DMS79 (cell line): ENCODE data around the gene HS3ST5.
"Not testable (repeated sequence)": the region's sequence is repeated elsewhere in the genome, so short reads cannot be mapped to it uniquely, and the experiment has no call there.

Source experiments
- DNase-seq: peaks from one replicate; lab custom pipeline; 2025; lab: John Stamatoyannopoulos, UW

Gene HS3ST5

DNA sequence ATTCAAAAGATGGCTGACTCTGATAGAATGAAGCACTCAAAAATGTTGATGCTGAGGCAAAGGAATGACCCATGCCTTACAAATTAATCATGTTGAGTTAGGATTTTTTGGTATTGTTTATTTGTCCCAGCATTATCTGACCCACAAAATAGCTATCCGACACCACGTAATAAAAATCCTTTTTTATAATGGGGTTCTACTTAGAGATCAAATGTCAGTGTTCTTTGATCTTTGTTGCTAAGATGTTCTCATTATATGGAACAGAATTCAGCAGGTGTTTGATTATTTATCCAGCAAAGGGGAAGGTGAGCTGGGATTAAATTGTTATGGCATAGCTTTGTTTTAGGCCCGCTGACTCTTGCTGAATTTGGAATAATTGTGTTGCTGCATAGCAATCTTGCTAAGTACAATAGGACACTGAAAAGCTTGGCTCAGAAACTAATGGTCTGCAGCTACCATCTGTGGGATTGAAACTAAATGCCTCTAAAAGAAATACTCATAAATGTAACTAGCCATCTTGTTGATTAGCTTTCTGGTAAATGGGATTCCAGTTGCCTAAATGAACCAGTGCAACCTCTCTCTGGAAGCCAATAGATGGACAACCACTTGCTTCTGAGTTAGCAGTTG, 191.6 kb downstream of the HS3ST5 start:
- no peak for DNase-seq

DNA sequence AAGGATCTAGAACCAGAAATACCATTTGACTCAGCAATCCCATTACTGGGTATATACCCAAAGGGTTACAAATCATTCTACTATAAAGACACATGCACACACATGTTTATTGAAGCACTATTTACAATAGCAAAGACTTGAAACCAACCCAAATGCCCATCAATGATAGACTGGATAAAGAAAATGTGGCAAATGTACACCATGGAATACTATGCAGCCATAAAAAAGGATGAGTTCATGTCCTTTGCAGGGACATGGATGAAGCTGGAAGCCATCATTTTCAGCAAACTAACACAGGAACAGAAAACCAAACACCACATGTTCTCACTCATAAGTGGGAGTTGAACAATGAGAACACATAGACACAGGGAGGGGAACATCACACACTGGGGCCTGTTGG, 193.6 kb downstream of the HS3ST5 start:
- not testable (repeated sequence) for DNase-seq

DNA sequence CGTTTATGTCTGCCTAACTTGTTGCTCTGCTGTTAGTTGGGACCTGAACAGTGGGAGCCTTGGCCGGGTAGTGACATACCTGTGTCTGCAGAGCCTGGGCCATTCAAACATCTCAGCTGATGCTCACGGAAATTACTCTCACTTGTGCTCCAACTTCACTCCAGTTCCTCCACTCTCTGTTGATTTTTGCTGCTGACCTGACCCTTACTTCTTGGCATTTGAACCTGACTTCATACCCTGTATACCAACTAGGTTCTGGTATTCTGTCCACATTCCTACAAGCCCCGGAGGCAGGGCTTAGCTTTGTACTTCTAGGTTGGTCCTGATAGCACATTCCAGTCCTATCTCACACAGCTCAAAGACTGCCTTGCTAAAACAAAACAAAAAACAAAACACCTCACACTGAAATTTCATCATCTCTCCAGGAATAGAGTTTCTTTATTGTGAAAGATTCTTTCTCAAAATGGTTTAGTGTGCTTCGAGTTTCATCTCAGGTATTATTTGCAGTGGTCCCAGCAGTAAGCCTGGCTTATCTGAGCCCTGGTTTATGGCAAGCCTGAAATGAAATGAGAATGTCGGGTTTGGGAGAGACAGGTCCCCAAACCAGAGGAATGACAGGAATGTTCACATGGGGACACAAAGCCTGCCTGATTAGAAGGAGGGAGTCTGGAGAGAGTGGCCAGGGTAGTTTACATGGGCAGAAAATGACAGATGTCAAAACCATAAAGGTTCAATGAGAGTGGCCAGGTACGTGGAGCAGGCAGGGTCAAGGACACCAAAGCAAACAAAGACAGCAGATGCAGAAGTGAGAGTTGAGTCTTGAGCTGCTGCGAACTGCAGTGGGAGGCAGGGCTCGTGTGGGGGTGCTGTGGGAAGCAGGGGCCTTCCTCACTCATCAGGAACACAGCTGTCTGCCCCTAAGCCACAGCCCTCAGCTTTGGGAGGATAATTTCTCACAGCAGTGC, 197.7 kb downstream of the HS3ST5 start:
- no peak for DNase-seq

DNA sequence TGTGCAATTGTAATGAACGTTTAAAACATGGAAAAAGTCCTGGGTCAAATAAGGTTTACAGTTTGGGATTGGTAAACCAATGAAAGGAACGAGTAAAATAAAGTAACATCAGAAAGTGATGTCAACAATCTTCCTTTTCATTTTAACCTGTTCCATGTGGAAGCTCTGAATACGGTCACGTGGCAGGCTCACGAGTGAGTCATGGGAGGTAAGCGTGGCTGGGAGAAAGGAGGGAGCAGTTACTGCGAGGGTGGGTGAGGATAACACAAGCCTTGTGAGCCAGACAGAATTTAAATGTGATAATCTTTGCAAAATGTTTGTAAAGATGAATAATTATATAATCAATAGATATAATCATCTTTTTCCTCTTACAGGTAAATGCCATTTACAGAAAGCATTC, 200.6 kb downstream of the HS3ST5 start:
- no peak for DNase-seq

DNA sequence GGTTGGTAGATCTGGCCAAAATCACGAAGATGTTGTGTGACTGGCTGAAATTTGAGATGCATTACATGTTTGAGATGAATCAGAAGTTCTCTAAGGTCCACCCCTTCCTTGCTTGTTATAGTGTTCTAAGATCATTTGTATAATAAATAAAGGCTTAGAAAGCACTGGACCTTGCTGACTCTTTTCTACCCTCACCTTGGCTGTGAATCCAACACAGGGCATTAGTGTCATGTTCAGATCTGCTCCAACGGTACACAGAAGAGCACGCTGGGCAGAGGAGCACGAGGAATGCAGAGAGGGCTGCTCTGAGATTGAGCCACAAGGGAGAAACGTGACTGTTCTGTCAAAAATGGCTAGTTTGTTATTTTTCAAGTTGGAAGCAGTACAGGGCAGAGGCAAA, 202.4 kb downstream of the HS3ST5 start:
- no peak for DNase-seq

DNA sequence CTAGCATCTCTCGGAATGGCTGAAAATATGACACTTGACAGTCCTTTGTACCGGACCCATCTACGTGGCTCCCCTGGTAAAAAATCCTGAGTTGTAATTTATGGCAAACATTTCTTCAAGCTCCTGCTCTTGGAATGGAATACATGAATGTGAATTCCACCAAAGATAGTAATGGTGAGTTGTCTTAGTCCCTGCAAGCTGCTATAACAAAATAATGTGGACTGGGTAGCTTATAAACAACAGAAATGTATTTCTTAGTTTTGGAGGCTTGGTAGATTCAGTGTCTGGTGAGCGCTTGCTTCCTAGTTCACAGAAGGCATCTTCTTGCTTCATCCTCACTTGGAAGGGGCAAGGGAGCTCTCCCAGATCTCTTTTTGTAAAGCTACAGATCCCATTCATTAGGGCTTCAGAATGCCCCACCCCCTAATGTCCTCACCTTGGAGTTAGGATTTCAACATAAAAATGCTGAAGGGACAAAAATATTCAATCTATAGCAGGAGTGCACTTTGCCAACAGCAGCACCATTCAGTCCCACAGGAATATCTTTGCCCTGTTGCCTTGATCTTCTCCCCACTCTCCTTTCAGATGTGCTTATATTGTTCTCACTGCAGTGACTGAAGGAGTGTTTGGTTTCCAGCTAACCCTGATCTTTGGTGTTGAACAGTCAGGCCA, 204.1 kb downstream of the HS3ST5 start:
- no peak for DNase-seq

DNA sequence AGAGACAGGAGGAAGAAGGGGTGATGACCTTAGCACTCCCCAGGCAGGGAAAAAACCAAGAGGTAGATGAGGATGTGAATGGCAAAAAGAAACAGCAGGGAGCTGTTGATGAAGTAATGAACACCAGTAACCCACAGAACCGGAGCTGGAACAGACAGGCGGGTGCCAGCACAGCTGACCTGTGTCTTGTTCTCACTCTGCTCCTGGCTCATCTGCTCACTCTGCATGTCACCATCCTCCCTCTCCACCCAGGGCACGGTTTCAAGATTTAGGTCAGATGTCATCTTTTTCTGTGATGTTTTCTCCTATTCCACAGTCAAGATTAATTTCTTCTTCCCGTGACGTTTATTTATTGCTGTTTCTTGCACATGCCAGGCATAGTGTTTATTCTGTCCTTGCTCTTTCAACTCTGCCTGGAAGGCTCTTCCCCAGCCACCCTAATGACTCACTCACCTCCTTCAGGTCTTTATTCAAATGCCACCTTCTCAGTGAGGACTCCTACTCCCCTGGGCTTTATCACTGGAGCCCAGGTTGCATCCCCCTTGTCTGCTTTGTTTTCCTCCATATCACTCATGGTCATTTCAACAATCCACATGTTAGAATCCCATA, 207.4 kb downstream of the HS3ST5 start:
- DNase-seq, result no peak

DNA sequence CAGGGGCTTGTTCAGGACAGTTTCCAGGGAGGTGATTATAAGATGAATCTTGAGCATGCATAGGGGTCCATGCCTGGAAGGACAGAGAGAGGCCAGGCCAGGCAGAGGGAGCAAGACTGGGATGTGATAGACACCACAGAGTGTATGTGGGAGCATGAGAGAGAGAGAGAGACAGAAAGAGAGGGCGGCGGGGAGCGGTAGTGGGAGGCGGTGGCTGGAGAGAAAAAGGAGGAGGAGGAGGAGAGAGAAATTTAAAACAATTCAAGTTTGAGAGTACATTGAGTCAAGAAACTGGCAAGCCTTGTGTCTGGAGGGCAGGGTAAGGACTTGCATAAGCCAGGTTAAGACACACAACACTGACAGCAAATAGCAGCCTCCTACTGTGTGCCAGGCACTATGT, 209.0 kb downstream of the HS3ST5 start:
- no peak for DNase-seq

DNA sequence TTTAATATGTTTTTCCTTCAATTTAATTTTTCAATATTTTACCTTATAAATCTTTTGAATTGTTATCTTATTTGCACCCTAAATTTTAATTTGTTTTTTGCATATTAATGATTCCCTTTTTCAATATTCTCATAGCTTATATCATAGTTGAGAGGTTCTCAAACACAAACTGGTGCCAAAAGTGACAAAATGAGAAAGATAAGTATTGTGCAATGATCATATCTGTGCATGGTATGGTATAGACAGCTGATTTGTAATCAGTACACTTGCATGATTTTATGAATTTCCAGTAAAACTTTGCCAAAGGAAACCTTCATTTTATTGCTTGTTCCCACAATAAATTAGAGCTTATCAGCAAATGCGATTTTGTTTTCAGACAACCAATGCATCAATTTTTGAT, 210.9 kb downstream of the HS3ST5 start:
- DNase-seq, result no peak

DNA sequence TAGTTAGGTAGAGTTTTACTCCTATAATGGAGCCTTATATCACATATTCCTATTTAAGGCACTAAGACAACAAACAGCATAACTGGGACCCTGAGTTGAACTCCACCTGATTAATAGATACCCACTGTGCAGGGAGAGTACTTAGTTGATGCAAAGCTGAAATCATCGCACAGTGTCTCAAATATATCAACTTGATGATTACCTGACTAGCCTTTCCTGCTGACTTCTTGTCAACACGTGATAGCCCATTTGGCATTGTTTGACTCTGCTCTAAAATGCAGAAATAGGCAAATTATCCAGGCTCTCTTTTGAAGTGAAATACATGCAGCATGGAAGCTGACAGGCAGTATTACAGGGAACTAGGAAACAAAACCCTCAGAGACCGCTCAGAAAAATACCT, 217.2 kb downstream of the HS3ST5 start:
- DNase-seq, result no peak

DNA sequence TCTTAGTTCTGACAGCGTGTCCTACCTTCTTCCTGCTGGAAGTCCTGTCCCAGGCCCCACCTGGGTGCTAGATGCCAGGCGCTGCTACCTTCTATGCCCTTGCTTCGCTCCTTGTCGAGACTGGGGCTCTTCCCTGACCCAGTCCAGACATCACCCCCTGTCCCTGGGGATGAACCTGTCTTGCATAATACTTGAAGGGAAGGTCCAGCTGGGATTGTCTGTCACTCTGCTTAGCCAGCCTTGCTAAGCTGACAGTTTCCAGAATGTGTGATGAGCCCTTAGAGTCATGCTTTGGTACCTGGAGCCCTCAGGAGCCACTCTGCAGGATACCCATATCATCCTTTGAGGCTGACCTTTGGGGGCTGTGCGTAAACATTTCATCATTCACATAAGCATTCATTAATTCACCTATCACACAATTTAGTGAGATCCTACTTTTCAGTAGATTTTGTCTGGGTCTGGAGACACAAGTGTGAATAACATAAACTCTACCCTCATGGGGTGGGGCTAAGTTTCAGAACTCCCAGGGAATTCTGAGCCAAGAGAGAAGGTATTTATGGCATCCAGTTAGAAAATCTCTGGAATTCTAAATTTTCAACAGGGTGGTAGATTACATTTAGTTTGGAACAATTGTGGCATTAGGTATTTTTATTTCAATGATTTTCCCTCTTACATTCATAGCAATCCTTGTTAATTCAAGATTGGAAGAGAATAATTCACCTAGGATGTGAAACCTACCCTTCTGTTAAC, 220.7 kb downstream of the HS3ST5 start:
- DNase-seq, result no peak

DNA sequence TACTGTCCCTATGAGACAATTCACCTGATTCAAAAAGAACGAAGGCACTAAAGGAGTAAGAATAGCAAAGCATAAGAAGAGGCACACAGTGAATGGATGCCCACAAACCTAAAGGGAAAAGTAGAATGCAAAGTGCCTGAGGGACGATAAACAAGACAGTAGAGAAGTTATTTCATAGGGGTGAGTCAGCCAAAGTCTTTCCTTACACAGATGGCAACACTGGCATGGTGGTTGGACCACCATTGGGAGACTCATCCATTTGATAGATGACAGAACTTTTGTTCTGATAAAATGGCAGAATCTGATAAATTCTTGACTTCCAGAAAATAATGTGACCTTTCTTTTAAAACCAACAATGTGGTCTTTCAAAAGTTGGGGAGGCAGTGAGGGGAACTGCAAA, 223.8 kb downstream of the HS3ST5 start:
- DNase-seq, result no peak

DNA sequence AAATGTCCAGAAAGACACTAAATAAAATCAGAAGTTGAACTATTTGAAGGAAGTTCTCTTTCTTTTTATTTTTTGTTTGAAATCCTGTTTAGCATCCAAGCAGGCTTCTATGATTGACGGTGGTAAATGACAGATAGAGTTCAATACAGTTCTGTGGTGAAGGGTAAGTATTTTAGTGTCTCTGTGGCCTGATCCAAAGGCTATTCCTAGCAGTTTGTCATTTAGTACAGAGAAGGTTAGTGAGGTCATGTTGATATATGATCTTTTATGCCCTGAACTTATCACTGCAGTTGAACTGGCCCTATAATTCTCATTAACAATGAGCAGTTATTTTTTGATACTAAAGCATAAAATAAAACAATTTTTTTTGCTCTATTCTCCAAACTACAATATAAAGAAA, 227.2 kb downstream of the HS3ST5 start:
- DNase-seq, result no peak

DNA sequence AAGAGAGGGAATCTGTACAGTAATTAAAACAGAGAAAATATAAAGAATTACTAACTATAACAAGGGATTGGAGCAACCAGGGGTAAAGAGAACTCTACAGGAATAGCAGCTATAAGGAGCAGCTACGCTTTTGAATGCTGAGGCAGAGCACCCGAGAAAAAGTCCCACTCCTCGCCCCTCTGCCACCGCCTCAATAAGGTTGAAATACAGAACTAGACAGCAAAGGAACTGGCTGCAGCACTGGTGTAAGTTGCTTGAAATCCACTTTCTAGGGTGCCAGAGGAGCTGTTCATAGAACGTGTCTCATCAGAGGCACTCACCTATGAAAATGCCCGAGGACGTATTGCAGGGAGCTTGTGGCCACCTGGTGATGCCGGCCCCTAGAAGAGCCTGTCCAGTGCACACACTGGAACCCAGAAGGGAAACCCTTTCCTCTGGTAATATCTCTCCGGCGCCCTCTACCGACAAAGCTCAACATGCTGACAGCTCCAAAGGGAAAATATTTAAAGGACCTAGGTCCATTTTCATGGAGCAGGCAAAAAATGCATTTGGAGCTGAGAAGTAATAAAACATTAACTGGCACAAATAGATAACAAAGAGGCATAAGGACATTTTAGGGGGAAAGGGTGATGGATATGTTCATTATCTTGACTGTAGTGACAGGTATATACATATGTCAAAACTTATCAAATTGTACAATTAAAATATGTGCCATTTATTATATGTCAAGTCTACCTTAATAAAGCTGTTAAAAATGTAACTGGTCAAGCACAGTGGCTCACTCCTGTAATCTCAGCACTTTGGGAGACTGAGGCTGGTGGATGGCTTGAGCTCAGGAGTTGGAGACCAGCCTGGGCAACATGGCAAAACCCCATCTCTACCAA, 234.5 kb downstream of the HS3ST5 start:
- DNase-seq, result peak; percentile 36

DNA sequence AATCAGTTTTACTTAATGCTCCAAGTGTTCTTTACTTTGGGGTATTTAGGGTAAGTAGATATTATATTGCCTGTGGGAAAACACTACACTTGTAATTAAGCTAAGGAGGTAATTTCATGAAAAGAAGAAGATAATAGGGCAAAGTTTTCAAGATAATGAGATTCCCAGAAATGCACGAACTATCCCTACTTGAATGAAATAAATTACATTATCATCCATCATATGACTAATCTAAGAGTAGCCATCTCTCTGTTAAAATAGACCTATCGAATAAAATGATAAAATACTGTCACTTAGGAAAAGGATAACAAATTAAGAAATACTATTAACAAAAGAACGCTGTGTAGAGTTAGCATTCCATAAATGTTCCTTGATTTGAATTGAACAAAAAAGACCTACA, 236.8 kb downstream of the HS3ST5 start:
- no peak for DNase-seq

DNA sequence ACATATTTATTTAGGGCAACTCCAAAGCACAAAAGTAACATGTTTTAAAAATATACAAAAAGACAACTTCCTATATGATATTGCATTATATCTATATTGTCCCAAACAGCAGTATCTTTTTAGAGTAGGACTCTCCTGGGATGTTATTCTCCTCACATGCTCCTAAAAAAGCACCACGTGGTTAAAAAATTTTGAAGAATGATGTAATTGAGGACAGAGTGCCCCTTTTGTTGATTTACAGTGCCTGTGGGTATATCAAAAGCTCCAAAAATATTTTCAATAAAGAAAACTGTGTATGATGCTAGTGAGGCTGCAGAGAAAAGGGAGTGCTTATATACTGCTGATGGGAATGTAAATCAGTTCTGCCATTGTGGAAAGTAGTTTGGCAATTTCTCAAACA, 241.6 kb downstream of the HS3ST5 start:
- no peak for DNase-seq

DNA sequence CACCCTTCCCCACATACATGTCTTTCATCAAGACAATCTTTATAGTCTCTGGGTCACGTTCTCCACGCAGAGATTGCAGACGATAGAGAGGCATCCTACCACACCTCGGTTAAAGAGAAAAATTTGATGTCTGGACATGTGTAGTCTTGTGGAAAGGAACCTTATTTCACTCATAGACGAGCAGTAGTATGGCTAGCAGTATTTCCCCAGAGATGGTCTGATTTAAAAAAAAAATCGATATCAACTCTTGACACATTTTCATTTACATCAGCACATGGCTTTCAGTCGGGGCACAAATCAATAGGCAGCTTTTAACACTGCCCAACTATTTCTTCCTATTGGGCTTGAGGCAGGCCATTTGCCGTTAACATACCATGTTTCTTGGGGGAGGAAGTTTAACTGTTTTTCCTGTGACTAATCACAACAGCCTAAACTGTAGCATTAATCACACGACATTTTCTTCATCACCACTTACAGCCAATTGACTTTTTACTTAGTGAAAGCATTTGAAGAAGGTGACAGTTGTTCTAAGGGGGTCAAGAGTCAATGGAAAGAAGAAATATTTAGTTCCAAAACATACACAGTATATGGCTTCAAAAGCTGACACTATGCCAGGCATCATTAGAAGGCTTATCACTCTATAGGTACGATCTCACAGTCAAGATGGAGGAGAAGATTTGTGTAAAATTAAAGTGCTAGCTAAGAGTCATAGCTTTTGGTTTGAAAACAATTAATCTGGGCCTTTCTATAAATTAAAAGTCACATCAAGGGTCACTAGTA, 242.4 kb downstream of the HS3ST5 start:
- DNase-seq, result no peak

DNA sequence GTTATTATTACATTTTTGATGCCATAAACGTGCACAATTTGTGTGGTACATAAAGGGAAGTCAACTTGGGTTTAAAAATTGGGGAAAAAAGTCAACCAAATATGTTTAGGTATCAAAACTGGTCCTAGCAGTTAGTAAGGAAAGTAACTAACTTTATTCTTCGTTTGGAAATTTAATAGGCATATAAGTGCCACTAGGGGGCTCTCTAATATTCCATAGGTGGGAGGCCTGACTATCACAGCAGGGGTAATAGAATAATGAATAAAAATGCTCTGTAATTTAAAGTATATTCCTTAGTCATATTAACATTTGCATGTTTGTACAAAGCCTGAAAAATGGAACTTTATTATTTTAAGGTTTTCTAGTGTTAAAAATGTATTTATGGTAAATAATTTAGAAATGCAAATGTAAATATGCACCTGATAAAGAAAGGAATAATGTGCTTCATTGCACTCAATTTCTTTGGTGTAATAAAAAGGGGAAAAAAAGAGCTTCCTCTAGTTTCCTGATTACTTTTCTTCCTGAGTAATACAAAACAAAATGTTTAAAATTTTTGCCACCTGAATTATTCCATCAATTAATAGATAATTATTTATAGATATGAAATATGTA, 246.2 kb downstream of the HS3ST5 start:
- DNase-seq, result no peak

DNA sequence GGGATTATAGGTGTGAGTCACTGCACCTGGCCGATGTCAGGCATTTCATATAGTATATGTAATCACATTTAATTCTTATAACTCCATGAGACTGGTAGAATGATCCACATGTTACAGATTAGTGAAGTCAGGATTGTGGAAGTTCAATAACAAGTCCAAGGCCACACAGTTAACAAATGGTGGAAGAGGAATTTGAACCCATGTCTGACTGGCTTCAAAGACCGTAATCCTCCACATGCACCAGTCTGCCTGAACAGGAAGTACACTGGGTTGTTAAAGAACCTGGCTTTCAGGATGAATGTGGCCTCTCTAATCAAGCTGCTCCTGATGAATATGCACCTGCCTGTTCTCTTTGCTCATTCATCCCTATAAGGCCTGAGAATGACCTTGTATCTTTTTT, 249.9 kb downstream of the HS3ST5 start:
- DNase-seq, result no peak

DNA sequence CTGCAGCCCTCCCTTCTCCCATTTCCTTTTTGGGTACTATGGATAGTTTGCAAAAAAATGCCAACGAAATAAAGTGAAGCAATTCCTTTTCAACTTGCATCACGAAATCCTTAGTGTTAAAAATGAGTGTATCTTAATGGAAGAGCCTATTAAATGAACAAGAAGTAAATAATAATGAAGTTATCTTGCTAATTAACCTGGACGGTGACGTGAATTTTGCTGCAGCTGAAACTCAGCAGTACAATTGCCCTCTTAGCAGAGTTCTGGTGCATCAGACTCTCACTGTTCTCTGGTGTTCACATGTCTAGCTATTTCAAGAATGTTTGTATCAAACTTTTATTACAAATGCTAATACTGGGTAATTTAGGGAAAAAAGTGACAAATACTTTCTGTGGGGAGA, 252.2 kb downstream of the HS3ST5 start:
- no peak for DNase-seq
